Left renal cortex interstitium (tissue), 4 donors: ENCODE data around the gene ZFY. TPM values are rescaled to one million over a fixed set of nuclear protein-coding genes. Genes with fewer than 3 reads are reported as not detected.

Experiments used
- DNase-seq, 4 donors: peaks; one replicate each; pipeline ENCODE4 v3.0.0-alpha.2; 2013; ENCODE audit warnings: low read depth in 4 of 4, low spot score in 2 of 4, missing footprints in 1 of 4
- polyA plus RNA-seq, 4 donors: library from polyadenylated mRNA; unstranded; fragments of 120-200 nt; gene quantifications; one replicate each; pipeline ENCODE4 v1.2.1, GENCODE V29; 2013; ENCODE audit not compliant: insufficient read length in 4 of 4

Gene ZFY
- 10 to 100 TPM; 14.2 to 18.9 (median 16.5) TPM for polyA plus RNA-seq

DNA sequence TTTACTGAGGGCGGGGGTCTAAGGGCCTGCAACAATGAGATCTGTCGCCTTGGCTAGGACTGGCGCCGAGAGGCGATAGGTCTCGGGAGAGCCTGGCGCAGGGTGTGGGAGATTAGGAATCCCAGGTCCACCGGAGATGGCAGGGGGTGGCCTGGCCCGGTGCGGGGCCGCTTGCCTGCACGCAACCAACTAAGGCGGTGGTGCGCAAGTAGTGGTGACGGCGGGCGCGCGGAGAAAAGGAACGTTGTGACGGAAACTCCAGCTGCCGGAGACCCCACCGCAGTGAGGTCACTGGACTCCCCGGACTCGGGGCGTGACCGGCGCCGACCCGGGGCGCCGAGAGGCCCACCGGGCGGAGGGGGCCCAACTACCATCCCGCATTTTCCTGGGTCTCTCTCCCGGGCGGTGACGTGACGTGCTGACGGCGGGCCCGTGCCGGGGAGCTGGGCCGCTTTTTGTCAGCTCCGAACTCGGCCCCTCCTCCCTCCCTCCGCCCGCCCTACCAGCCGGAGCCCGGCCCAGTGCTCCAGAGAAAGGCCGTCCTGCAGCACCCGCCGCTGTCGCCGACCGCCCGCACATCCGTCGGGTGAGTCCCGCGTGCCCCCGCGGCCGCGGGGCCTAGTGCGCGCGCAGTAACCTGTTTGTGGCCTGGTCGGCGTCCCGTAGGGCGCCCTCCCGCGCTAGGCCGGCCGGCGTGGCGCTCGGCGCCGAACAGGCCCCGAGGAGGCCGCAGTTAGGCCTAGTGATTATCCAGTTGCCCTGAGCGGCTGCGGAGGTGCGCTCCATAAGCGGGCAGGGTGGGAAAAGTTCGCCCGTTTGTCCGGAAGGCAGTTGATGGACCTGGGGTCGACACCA lies at the start of gene ZFY:
ZFY (plus strand) TSS at position 521 of the 855 bp plus-strand sequence. CDS start 18,556 bp downstream, outside the sequence.
- DNase-seq, result peak; percentile 12 to 60 (median 37)

DNA sequence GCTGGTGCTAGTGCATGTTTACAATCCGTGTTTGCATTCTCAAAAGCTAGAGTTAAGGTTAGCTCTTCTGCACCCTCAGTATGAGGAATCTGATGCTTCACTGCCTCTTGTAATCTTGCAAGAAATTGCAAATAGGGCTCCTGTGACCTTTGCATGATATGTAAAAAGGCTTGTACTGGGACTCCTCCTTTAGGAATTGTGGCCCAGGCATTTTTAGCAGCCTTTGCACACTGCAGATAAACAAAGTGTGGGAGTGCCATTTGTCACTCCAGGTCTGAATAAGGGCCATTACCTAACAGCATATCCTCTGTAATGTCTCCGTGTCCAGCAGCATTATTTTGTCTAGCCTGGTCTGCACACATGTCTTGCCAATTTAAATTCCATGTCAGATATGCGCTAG lies 49.3 kb upstream of the ZFY start:
- no peak for DNase-seq

DNA sequence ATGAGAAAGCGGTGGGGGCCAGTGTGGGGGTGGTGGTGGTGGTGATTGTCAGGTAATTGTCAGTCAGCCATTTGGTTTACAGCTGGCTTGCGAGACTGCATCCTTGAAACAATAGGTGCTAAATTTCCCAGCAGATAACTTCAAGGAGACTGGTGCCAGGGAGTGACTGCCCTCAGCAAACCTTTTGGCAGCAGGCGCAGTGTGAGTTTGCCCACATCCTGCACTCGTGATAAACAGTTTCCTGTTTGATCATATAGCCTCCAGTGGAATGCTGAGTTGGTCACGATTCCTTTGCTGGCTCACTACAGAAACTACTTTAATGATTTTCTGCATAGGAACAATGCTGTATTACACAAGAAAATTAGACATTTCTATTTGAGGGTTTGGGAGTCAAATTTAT lies 47.8 kb upstream of the ZFY start:
- DNase-seq, result no peak

DNA sequence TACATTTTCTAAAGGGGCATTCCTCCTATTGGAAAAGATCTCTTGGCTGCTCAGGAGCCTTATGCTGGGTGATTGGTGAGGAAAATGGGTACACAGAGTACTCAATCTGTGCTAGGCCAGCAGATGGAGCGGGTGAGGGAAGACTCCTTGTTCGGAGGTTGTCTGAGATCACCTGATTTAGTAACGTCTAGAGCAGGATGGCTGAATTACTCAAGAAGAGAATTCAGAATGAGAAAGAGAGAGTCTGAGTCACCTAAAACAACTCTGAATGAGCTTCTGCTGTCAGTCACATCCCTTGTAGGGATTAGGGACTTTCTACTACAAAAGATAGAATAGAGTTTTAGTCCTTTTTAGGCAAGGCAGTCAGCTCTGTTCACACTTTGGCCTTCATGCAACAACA lies 47.2 kb upstream of the ZFY start:
- DNase-seq, result no peak

DNA sequence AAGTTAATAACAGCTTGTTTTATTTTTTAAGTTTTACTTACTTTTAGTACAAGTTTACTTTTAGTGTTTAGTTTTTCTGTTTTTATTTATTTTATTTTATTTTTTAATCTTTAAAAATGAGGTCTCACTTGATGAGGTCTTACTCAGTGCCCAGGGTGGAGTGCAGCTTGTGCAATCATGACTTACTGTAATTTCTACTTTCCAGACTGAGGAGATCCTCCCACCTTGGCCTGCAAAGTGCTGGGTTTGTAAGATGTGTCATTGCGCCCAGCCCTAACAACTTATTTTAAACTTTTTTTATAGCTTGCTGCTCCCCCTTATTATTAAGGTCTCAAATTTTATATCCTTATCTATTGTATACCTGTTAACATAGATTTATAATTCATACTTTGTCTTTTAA lies 41.7 kb upstream of the ZFY start:
- no peak for DNase-seq

DNA sequence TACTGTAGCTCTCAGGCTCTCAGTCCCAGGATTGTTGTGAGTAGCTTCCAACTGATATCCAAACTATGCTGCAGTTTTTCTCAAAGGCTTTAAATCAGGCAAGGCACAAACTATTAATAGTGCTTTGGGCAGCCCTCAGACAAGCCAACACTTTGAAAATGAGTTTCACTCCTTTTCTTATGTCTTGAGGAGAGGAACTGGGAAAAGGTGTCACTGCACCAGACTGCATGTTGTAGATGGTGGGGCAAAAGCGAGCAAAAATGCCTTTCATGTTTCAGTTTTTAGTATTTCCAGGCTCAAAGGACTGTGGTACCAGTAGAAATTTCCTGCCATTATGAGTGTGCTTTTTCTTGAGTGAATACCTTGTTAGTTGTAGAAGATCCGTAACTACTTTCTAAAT lies 39.1 kb upstream of the ZFY start:
- DNase-seq, result no peak

DNA sequence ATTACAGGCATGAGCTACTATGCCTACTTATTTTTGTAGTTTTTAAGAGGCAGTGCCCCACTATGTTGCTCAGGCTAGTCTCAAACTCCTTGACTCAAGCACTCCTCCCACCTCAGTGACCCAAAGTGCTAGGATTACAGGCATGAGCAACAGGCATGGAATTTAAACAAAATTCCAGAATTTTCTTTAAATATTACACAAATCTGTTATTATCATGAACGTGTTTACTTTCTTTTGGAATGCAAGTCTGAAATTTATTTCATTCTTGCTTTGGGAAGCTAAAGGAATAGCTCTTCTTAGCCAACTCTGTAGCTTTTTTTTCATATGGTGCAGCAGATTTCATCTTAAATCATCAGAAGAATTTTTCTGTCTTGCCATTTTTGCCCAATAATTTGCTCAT lies 27.8 kb upstream of the ZFY start:
- no peak for DNase-seq

DNA sequence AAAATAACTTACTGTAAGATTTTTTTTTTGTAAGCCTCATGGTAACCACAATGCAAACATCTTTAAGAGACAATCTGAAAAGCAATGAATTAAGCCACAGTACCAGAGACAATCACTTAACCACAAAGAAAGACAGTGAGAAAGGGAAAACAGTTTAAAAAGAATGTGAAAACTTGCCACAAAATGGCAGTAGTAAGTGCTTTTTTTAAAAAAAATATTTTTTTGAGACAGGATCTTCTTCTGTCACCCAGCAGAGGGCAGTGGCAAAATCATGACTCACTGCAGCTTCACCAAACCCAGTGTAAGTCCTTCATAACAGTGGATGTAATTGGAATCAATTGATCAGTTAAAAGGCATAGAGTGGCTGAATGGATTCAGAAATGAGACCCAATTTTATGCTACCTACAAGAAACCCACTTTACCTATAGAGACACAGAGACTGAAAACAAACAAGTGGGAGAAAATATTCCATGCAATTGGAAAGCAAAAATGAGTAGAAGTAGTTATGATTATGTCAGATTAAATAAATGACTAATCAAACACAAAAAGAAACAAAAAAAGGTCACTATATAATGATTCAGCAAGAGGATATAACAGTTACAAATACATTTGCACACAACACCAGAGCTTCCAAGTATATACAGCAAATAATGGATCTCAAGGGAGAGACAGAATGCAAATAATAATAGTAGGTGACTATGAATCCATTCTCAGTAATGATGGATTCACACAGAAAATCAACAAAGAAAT lies 21.9 kb upstream of the ZFY start:
- DNase-seq, result no peak

DNA sequence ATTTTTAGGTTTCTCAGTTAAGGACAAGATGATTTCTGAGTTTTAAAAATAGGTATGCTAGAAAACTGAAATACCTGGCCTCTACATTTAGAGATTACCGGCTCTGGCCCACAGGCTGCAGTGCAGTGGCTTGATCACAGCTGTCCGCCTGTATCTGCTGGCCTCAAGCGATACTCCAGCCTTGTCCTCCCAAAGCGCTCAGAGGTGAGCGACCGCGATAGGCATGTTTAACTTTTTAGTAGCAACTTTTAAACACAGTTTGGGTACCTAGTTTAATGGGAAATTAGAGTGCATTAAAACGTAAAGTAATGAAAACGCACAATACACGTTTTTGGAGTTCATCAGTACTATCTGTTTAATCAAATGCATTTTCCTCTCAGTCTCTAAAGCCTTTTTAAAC lies 1.1 kb upstream of the ZFY start:
- peak in 2 of 4 donors; percentile 15 to 19 for DNase-seq

DNA sequence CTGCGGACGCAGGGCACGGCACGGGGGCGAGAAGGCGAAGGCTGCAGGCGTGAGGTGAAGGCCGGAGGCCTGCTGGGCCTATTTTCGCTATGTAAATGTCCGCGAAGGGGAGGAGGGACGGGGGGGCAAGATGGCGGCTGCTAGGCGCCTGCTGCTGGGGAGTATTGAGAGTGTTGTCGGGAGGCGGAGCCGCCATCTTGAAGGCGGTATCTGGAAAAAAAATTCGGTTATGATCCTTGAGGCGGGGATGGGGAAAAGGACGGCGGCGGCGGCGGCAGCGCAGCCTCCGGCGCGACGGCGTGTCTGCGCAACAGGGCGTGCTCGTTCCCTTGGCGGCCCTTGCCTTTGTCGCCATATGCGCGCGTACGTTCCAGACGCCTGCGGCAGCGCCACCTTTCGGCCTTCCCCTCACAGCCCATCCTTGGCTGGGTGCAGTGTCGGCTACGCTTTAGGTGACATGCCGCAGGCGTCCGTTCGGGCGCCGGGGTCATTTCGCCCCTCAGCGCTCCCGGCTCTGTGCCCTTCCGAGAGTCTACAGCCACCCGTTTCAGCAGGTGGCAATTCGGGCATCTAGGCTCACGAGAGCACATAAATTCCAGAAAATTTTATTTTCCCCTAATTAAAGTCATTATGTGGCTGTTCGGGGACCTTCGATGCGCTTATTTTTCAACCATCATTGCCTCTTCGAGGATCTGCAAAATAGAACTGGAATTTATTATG lies 695 bp downstream of the ZFY start:
- peak; percentile 62 to 78 (median 72) for DNase-seq

DNA sequence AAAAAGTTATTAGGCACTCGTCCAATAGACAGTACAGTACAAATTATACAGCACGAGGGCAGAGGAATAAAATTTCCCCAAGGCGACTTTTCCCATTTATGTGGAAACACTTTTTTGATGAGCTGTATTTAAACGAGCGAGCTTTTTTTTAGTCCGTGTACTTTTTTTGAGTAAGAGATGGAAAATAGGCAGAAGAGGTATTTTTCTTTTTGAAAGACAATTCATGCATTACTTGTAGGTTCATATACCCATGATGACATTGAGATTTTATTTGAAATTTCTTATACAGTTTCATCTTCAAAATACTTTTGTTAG lies 1.2 kb downstream of the ZFY start:
- no peak for DNase-seq

DNA sequence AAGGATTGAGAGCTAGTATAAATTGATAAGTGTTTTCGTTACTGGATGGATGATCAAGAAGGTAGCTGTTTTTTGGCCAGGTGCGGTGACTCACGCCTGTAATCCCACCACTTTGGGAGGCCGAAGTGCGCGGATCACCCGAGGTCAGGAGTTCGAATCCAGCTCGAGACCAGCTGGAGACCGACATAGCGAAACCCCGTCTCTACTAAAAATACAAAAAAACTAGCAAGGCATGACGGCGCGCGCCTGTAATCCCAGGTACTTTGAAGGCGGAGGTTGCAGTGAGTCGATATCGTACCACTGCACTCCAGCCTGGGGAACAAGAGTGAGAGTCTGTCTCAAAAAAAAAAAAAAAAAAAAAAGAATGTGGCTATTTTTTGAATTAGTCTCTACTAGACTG lies 2.0 kb downstream of the ZFY start:
- no peak for DNase-seq

DNA sequence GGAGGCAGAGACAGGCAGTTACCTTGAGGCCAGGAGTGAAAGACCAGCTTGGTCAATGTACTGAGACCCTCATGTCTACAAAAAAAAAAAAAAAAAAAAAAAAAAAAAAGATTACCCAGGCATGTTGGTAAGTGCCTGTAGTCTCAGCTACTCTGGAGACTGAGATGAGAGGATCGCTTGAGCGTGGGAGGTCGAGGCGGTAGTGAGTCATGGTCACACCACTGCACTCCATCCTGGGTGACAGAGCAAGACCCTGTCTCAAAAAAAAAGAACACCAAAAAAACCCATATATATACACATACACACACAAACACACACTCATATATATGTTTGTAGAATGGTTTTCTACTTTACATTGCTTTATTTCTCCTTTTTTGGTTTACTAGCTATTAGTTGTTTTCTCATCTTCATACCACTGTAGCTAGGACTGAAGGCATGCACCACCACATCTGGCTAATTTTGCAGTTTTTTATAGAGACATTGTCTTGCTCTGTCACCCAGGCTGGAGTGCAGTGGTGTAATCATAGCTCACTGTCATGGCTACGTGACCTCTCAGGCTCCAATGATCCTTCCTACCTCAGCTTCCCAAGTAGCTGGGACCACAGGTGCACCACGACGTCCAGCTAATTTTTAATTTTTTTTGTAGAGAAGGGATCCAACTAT lies 14.5 kb downstream of the ZFY start:
- no peak for DNase-seq

DNA sequence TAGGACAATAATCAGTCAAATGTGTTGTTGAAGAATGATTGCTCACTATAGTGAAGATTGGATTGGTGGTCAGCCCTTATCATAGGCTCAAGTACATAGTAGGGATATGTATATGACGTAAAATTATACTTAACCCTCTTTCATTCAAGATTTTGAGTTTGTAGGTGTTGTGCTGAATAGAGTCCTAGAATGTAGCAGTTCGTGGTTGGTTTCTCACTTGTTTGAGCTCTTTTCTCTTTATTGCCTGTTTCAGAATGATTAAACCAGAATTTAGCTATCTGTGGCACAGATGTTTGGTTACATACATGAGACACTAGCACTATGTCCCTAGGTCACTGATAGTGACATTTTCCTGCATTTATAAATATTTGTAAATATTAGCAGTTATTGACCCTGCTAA lies 15.5 kb downstream of the ZFY start:
- DNase-seq, result no peak

DNA sequence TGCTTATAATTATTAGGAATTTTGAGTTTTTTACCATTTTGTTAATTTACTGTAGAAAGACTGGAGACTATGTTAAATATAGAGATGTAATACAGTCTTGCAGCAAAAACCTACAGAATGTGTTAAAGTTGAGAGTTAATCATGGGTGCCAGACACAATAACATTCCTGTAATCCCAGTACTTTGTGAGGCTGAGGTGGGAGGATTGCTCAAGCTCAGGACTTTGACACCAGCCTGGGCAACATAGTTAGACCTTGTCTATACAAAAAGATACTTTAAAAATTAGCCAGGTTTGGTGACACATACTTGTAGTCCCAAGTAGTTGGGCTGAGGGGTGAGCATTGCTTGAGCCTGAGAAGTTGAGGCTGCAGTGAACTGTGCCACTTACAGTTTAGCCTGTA lies 17.7 kb downstream of the ZFY start:
- DNase-seq, result no peak

DNA sequence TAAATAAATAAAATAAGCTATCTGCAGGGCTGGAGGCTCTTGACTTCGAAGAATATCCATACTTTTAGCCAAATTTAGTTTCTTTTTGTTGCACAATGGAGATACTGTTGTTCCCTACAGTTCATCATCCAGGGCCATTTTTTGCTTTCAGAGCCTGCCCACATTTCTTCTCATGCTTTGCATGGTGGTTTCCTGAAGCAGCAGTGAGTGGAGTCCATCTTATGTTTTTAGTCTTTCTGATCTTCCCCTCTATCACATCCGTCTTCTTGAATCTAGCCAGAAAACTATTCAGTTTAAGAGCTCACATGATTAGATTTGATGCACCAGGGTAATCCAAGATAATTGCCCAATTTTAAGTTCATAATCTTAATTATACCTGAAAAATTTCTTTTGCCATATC lies 19.6 kb downstream of the ZFY start:
- no peak for DNase-seq

DNA sequence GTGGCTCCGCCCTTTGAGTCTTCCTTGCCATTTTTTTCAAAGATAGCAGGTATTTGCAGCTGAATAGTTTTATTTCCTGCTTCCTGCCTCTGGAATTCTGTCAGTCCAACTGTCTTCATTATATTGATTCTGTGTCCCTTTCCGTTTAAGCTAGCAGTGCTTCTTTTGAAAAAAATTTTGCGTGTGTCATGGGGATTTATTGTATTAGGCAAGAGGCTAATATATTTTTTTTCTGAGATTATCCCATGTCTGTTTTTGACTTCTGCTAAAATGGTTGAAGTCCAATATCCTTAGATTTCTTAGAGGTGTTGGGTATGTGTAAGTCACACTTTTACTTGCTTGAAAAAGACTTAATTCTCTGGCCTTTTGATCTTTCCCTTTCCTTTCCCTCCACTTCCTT lies 20.4 kb downstream of the ZFY start:
- no peak for DNase-seq

DNA sequence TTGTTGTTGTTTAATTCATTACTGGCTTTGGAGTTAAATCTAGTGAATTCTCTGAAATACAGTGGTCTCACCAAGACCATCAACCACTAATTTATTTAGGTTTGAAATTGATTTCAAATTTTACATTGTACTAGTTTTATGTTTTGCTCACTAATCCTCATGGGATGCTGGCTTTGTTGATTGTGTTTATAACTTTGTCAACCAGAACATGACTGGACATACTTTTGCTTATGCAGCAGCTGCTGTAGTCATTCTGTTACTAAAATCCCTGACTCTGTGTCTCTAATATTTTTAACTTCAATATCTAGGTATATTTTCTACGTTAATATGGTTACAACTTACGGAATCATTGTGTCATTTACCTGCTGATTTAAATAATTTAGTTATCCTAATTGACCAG lies 26.9 kb downstream of the ZFY start:
- DNase-seq, result no peak

DNA sequence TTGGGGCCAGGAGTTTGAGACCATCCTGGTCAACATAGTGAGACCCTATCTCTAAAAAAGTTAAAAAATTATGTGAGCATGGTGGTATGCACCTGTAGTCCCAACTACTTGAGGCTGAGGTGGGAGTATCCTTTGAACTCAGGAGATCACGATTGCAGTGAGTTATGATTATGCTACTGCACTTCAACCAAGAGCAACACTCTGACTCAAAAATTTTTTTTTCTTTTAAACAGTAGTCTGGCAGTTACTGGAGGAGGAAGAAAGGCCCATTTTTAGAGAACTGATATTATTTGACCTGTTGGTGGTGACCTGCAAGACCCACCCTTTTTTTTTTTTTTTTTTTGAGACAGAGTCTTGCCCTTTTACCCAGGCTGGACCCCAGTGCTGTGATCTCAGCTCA lies 29.6 kb downstream of the ZFY start:
- no peak for DNase-seq

DNA sequence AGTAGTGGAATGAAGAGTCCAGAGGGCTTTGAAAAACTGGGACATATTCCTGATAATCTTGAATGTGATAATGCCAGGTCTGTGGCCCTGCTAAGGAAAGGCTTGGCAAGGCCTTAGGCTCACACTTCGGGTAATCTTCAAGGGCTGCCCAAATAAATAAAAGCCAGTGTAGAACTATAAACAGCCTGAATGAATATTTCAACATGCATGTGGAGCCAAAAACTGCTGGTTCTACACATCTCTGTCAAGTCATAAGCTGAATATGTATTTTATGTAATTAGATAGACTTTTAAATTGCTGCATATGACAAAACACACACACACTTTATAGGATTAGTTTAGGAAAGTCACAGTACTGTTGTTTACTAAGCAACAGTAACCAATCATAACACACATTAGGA lies 30.4 kb downstream of the ZFY start:
- DNase-seq, result no peak

DNA sequence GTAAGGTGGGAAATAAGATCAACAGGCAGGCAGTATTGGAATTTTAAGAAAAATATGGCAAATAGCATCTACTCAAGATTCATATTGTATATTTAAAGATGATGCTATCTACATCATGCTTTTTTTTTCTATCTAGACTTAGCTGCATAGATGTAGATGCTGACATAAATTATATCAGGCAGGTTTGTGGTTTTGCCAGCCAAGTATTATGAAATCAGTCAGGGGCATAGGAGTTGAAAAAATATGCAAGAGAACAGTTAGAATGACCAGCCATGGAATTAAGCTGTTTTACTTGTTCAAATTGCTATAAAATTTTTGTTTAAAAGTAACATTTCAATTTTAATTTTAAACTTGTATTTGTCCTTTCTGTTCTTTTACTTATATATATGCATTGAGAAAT lies 34.4 kb downstream of the ZFY start:
- no peak for DNase-seq
